ENCODE measurements around the gene TMEM190.

DNA sequence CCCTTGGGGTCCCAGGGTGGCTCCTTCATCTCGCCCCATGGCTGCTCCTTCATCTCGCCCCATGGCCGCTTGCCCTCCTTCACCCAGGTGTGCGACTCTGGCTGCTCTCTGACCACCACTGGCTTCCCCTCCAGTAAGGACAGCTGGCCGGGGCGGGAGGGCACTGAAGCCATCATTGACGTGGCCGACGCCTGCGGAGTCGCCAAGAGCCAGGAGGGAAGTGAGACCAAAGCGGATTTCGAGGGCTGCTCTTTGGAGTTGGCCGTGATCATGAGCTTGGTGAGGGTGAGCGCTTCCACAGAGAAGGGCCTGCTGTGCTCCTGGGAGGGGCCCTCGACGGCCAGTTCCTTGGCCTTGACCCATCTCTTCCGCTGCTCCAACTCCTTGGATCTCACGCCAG, 18.1 kb upstream of the TMEM190 start:
- TF ChIP-seq, protein P1, sequence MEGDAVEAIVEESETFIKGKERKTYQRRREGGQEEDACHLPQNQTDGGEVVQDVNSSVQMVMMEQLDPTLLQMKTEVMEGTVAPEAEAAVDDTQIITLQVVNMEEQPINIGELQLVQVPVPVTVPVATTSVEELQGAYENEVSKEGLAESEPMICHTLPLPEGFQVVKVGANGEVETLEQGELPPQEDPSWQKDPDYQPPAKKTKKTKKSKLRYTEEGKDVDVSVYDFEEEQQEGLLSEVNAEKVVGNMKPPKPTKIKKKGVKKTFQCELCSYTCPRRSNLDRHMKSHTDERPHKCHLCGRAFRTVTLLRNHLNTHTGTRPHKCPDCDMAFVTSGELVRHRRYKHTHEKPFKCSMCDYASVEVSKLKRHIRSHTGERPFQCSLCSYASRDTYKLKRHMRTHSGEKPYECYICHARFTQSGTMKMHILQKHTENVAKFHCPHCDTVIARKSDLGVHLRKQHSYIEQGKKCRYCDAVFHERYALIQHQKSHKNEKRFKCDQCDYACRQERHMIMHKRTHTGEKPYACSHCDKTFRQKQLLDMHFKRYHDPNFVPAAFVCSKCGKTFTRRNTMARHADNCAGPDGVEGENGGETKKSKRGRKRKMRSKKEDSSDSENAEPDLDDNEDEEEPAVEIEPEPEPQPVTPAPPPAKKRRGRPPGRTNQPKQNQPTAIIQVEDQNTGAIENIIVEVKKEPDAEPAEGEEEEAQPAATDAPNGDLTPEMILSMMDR (IDR thresholded peaks at IDR 0.05): no peak
- TF ChIP-seq POLR2A (IDR thresholded peaks at IDR 0.05): no peak

Measured in heart left ventricle (tissue), 13 donors.